Left renal cortex interstitium (tissue), 4 donors: ENCODE results near the gene IL1RL2. TPM values are rescaled to one million over a fixed set of nuclear protein-coding genes. Genes with fewer than 3 reads are reported as not detected.

ENCODE experiments used
- DNase-seq, 4 donors: peaks; one replicate each; pipeline ENCODE4 v3.0.0-alpha.2; 2013; ENCODE audit warnings: low read depth in 4 of 4, low spot score in 2 of 4, missing footprints in 1 of 4
- polyA plus RNA-seq, 4 donors: library from polyadenylated mRNA; unstranded; fragments of 120-200 nt; gene quantifications; one replicate each; pipeline ENCODE4 v1.2.1, GENCODE V29; 2013; ENCODE audit not compliant: insufficient read length in 4 of 4

IL1RL2 gene
- polyA plus RNA-seq, 4 donors, result 0.82 to 1.2 (median 1.0) TPM

GRCh38 chr2:102289129-102289528 is 102.3 kb downstream of the IL1RL2 start:
- DNase-seq, result no peak

Other genes starting within 250 kb of the IL1RL2 start
- gene IL1R2, start 195.1 kb upstream of the IL1RL2 start, polyA plus RNA-seq, result under 1 TPM; 0.27 to 0.59 (median 0.46) TPM
- gene IL1R1, start 44.3 kb upstream of the IL1RL2 start, polyA plus RNA-seq, result 10 to 100 TPM; 28.5 to 40.0 (median 31.1) TPM
- under 1 TPM; 0.21 to 0.55 (median 0.41) TPM for gene IL1RL1, start 124.5 kb downstream of the IL1RL2 start, polyA plus RNA-seq
- 1 to 10 TPM; 1.8 to 3.3 (median 2.3) TPM for gene IL18R1, start 168.8 kb downstream of the IL1RL2 start, polyA plus RNA-seq
- under 1 TPM; 0.11 to 0.47 (median 0.26) TPM for gene IL18RAP, start 236.1 kb downstream of the IL1RL2 start, polyA plus RNA-seq